HG03095 (cell line): ENCODE data around the gene GPR35.

Experiments used
- ATAC-seq: cut with Tn5 transposase; IDR thresholded peaks from one replicate; pipeline ENCODE4 v1.9.1; 2021; ENCODE audit warnings: moderate library complexity; ENCODE audit not compliant: unreplicated experiment

GPR35 gene

GRCh38 chr2:240624950-240625621 lies at the start of gene GPR35:
TSS of gene GPR35 (plus strand) at chr2:240625480. CDS start at chr2:240629953, 4,473 bp downstream.
- ATAC-seq, result no peak

- no peak for ATAC-seq
Observed at GRCh38 chr2:240576036-240576435, 49.2 kb upstream of the GPR35 start.

GRCh38 chr2:240576436-240577205 lies 48.7 kb upstream of the GPR35 start:
- no peak for ATAC-seq

- ATAC-seq, result no peak
Observed at GRCh38 chr2:240577281-240578109, 47.8 kb upstream of the GPR35 start.

GRCh38 chr2:240578110-240578450 lies 47.2 kb upstream of the GPR35 start:
- no peak for ATAC-seq

GRCh38 chr2:240578488-240578887 lies 46.8 kb upstream of the GPR35 start:
- no peak for ATAC-seq

- no peak for ATAC-seq
Observed at GRCh38 chr2:240579071-240579762, 46.1 kb upstream of the GPR35 start.

GRCh38 chr2:240579771-240580614 lies 45.3 kb upstream of the GPR35 start:
- no peak for ATAC-seq

- no peak for ATAC-seq
Observed at GRCh38 chr2:240581811-240582210, 43.5 kb upstream of the GPR35 start.

- no peak for ATAC-seq
Observed at GRCh38 chr2:240582781-240583180, 42.5 kb upstream of the GPR35 start.

GRCh38 chr2:240583774-240584173 lies 41.5 kb upstream of the GPR35 start:
- no peak for ATAC-seq

- peak; percentile 57 for ATAC-seq
Observed at GRCh38 chr2:240584486-240585031, 40.7 kb upstream of the GPR35 start.

- peak; percentile 21 for ATAC-seq
Observed at GRCh38 chr2:240585101-240585500, 40.2 kb upstream of the GPR35 start.

- ATAC-seq, result no peak
Observed at GRCh38 chr2:240585681-240586197, 39.5 kb upstream of the GPR35 start.

- ATAC-seq, result peak; percentile 45
Observed at GRCh38 chr2:240586198-240586918, 38.9 kb upstream of the GPR35 start, which contains the start of gene CAPN10. TSS of gene CAPN10 (plus strand) at chr2:240586734. CDS start at chr2:240586912, 178 bp downstream.

- no peak for ATAC-seq
Observed at GRCh38 chr2:240586919-240587800, 38.1 kb upstream of the GPR35 start.

- ATAC-seq, result no peak
Observed at GRCh38 chr2:240588006-240588655, 37.1 kb upstream of the GPR35 start.
